Measurements from ENCODE around the gene POMT2. TPM values are rescaled to one million over a fixed set of nuclear protein-coding genes. Genes with fewer than 3 reads are reported as not detected.
"Not testable (repeated sequence)": the region's sequence is repeated elsewhere in the genome, so short reads cannot be mapped to it uniquely, and the experiment has no call there.

Gene POMT2
- total RNA-seq, 4 donors from 2014 or later, result 12.0 to 77.4 (median 24.9) TPM

- TF ChIP-seq, protein P1, sequence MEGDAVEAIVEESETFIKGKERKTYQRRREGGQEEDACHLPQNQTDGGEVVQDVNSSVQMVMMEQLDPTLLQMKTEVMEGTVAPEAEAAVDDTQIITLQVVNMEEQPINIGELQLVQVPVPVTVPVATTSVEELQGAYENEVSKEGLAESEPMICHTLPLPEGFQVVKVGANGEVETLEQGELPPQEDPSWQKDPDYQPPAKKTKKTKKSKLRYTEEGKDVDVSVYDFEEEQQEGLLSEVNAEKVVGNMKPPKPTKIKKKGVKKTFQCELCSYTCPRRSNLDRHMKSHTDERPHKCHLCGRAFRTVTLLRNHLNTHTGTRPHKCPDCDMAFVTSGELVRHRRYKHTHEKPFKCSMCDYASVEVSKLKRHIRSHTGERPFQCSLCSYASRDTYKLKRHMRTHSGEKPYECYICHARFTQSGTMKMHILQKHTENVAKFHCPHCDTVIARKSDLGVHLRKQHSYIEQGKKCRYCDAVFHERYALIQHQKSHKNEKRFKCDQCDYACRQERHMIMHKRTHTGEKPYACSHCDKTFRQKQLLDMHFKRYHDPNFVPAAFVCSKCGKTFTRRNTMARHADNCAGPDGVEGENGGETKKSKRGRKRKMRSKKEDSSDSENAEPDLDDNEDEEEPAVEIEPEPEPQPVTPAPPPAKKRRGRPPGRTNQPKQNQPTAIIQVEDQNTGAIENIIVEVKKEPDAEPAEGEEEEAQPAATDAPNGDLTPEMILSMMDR (IDR thresholded peaks at IDR 0.05), result no peak
- TF ChIP-seq EP300 (IDR thresholded peaks at IDR 0.05; ENCODE audit: low read depth) (no peak), POLR2A (IDR thresholded peaks at IDR 0.05) (no peak), POLR2AphosphoS5 (IDR thresholded peaks at IDR 0.05) (no peak)
- intact Hi-C loops (cut with DNase I; ENCODE audit: low total_unique reads), result no loop called here
- no peak for DNase-seq
Observed at GRCh38 chr14:77340389-77340788, 19.7 kb upstream of the POMT2 start.

DNA sequence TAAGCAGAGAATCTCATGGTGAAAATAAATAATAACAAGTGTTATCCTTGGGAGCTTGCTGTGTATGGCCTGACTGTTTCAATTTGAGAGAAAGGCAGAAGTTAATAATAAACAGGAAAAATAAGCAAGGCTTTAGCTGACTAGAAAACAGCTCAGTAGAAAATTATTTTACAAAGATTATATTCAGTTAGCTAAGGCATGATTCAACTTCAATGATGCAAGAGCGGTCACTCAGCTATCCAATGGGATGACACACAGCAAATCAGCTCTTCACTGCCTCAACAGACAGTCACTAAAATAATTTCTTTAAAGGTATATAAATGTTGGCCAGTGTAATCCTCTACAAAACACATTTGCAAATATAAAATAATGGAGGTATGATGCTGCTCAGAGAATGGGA, 18.7 kb upstream of the POMT2 start:
- Histone ChIP-seq H3K36me3 (peaks cover 0 to 6% (median 0%) of the 10 kb centered on the region in 4 donors), H3K27ac (no peak overlapping the region), H3K4me1 (no peaks in the 10 kb centered on the region), H3K9me3 (no peaks in the 10 kb centered on the region), H3K4me3 (no peak overlapping the region), H3K27me3 (no peaks in the 10 kb centered on the region)
- DNase-seq, result no peak
- in situ Hi-C loops (cut with MboI; ENCODE audit: low pct_ligation_motif_present in 1 of 4, low pct_unique_long_range_greater_than_20kb in 1 of 4, low sequenced_read_pairs in 3 of 4), result no loop called here
- WGBS, 2 donors (ENCODE audit: low coverage in 1 of 2), result 88 to 90% methylated on average over 1 of the region's 1 CpG
- TF ChIP-seq POLR2AphosphoS5 (IDR thresholded peaks at IDR 0.05) (no peak), POLR2A (IDR thresholded peaks at IDR 0.05) (no peak), EP300 (IDR thresholded peaks at IDR 0.05; ENCODE audit: low read depth) (no peak)
- TF ChIP-seq, protein P1 (IDR thresholded peaks at IDR 0.05), result no peak
- intact Hi-C loops (cut with DNase I; ENCODE audit: low total_unique reads), result no loop called here

More at GRCh38 chr14:77340389-77340788, 19.7 kb upstream of the POMT2 start:
- H3K4me3 ChIP-seq, result no peak overlapping the region
- no peaks in the 10 kb centered on the region for H3K4me1 ChIP-seq
- H3K27me3 ChIP-seq, result no peaks in the 10 kb centered on the region
- H3K9me3 ChIP-seq, result no peaks in the 10 kb centered on the region
- peaks cover 0 to 6% (median 0%) of the 10 kb centered on the region in 4 donors for H3K36me3 ChIP-seq
- in situ Hi-C loops (cut with MboI; ENCODE audit: low pct_ligation_motif_present in 1 of 4, low pct_unique_long_range_greater_than_20kb in 1 of 4, low sequenced_read_pairs in 3 of 4), result no loop called here
- 90% methylated on average over 4 of the region's 4 CpGs; no CpG with 5 or more reads in 1 of the 2 donors for WGBS, 2 donors (ENCODE audit: low coverage in 1 of 2)
- no peak overlapping the region for H3K27ac ChIP-seq

- H3K4me1 ChIP-seq, result no peaks in the 10 kb centered on the region
- WGBS, 2 donors (ENCODE audit: low coverage in 1 of 2), result 75 to 81% methylated on average over 2 of the region's 2 CpGs
- TF ChIP-seq, protein P1 (IDR thresholded peaks at IDR 0.05), result no peak
- TF ChIP-seq POLR2A (IDR thresholded peaks at IDR 0.05), result no peak
- no peak for TF ChIP-seq POLR2AphosphoS5 (IDR thresholded peaks at IDR 0.05)
- TF ChIP-seq EP300 (IDR thresholded peaks at IDR 0.05; ENCODE audit: low read depth), result no peak
- intact Hi-C loops (cut with DNase I; ENCODE audit: low total_unique reads) (no loop called here), in situ Hi-C loops (cut with MboI; ENCODE audit: low pct_ligation_motif_present in 1 of 4, low pct_unique_long_range_greater_than_20kb in 1 of 4, low sequenced_read_pairs in 3 of 4) (no loop called here)
- no peak overlapping the region for H3K27ac ChIP-seq
- H3K27me3 ChIP-seq, result no peaks in the 10 kb centered on the region
- no peak for DNase-seq
- H3K4me3 ChIP-seq, result no peak overlapping the region
- no peaks in the 10 kb centered on the region for H3K9me3 ChIP-seq
- peaks cover 0 to 6% (median 0%) of the 10 kb centered on the region in 4 donors for H3K36me3 ChIP-seq
Observed at GRCh38 chr14:77338302-77338701, 17.6 kb upstream of the POMT2 start.

DNA sequence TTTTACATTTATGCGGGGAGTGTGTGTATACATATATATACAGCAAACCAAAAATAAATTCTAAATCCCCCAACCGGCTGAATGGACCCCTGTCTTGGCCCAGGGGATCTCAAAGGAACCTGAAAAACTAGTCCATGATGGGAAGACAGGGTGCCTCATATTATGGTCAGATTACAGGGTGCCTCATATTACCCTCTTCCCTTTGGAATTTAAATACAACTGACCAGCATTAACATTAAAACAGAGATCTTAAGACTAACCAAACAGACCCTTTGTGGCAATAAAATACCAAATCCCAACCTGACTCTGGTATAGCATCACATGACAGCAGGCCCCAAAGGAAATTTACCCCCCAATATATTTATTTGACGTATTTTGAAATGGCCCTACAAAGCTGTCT, 17.2 kb upstream of the POMT2 start:
- Histone ChIP-seq H3K9me3 (no peaks in the 10 kb centered on the region), H3K4me3 (no peak overlapping the region), H3K36me3 (peaks cover 0 to 4% (median 0%) of the 10 kb centered on the region in 4 donors), H3K4me1 (no peaks in the 10 kb centered on the region), H3K27me3 (no peaks in the 10 kb centered on the region), H3K27ac (no peak overlapping the region)
- DNase-seq, result no peak
- in situ Hi-C loops (cut with MboI; ENCODE audit: low pct_ligation_motif_present in 1 of 4, low pct_unique_long_range_greater_than_20kb in 1 of 4, low sequenced_read_pairs in 3 of 4), result no loop called here
- 88 to 95% methylated on average over 3 of the region's 3 CpGs for WGBS, 2 donors (ENCODE audit: low coverage in 1 of 2)
- intact Hi-C loops (cut with DNase I; ENCODE audit: low total_unique reads), result no loop called here
- TF ChIP-seq, protein P1 (IDR thresholded peaks at IDR 0.05), result no peak
- TF ChIP-seq EP300 (IDR thresholded peaks at IDR 0.05; ENCODE audit: low read depth) (no peak), POLR2A (IDR thresholded peaks at IDR 0.05) (no peak), POLR2AphosphoS5 (IDR thresholded peaks at IDR 0.05) (no peak)

GRCh38 chr14:77337255-77337654, 16.6 kb upstream of the POMT2 start:
- H3K36me3 ChIP-seq; H3K27ac ChIP-seq; DNase-seq; in situ Hi-C loops (cut with MboI; ENCODE audit: low pct_ligation_motif_present in 1 of 4, low pct_unique_long_range_greater_than_20kb in 1 of 4, low sequenced_read_pairs in 3 of 4); intact Hi-C loops (cut with DNase I; ENCODE audit: low total_unique reads); H3K9me3 ChIP-seq; H3K4me1 ChIP-seq; H3K4me3 ChIP-seq; H3K27me3 ChIP-seq: not testable (repeated sequence)
- WGBS, 2 donors (ENCODE audit: low coverage in 1 of 2), result 93 to 94% methylated on average over 4 to 9 of the region's 9 CpGs
